Measurements from ENCODE around the gene PCK2. TPM values are rescaled to one million over a fixed set of nuclear protein-coding genes. Genes with fewer than 3 reads are reported as not detected.
A peak's percentile ranks its signal among the peaks of the same experiment; 100 is the strongest.

The PCK2 gene
- total and polyA plus RNA-seq, 2 of the 13 experiments (the other 11 are each of a cell fraction or from before 2014, with no cell fraction given): 129 to 272 TPM

- TF ChIP-seq AHDC1 (CRISPR knock-in tag; IDR thresholded peaks at IDR 0.05; ENCODE audit: borderline replicate concordance) (no peak), JARID2 (CRISPR knock-in tag; IDR thresholded peaks at IDR 0.05; ENCODE audit: insufficient replicate concordance) (peak; percentile 20), NR1H2 (CRISPR knock-in tag; IDR thresholded peaks at IDR 0.05; ENCODE audit: borderline replicate concordance, low read depth) (peak; percentile 41; the same call in 1 of the 2 replicates), ZNF773 (CRISPR knock-in tag; IDR thresholded peaks at IDR 0.05; ENCODE audit: borderline replicate concordance) (0 out of 2 replicates have a peak, but pooled peaks have one; percentile 16), ZNF724P (CRISPR knock-in tag; IDR thresholded peaks at IDR 0.05; ENCODE audit: borderline replicate concordance) (no peak), ZNF589 (CRISPR knock-in tag; conservative IDR thresholded peaks at IDR 0.05) (0 out of 2 replicates have a peak, but pooled peaks have one; percentile 31), MTF2 (CRISPR knock-in tag; IDR thresholded peaks at IDR 0.05; ENCODE audit: borderline replicate concordance) (no peak), TFAP4 (IDR thresholded peaks at IDR 0.05; ENCODE audit: borderline replicate concordance, low read depth) (peak; percentile 51; the same call in 1 of the 2 replicates), ZNF207 (IDR thresholded peaks at IDR 0.05; ENCODE audit: borderline replicate concordance) (no peak), RELA (CRISPR knock-in tag; IDR thresholded peaks at IDR 0.05) (no peak), KLF15 (CRISPR knock-in tag; IDR thresholded peaks at IDR 0.05; ENCODE audit: borderline replicate concordance) (no peak), ZNF749 (CRISPR knock-in tag; IDR thresholded peaks at IDR 0.05; ENCODE audit: borderline replicate concordance) (no peak), ZNF256 (CRISPR knock-in tag; conservative IDR thresholded peaks at IDR 0.05) (peak; percentile 17; the same call in 1 of the 2 replicates), NFKB2 (CRISPR knock-in tag; IDR thresholded peaks at IDR 0.05; ENCODE audit: borderline replicate concordance) (no peak), BATF2 (CRISPR knock-in tag; IDR thresholded peaks at IDR 0.05) (0 out of 2 replicates have a peak, but pooled peaks have one; percentile 25), STAT5B (CRISPR knock-in tag; IDR thresholded peaks at IDR 0.05) (0 out of 2 replicates have a peak, but pooled peaks have one; percentile 1), ZNF800 (CRISPR knock-in tag; IDR thresholded peaks at IDR 0.05) (0 out of 2 replicates have a peak, but pooled peaks have one; percentile 32)
These were observed 12.3 kb upstream of the PCK2 start (continued) for GRCh38 chr14:24081739-24082211.
